Right lobe of liver (tissue), 6 donors: ENCODE results near the gene EFNB2. TPM values are rescaled to one million over a fixed set of nuclear protein-coding genes. Genes with fewer than 3 reads are reported as not detected.

Experiments used
- ATAC-seq, 4 donors: fragments of 200-7000 bp; cut with Tn5 transposase; one replicate each; pipeline ENCODE4 v1.9.1; 2020; ENCODE audit warnings: mild to moderate bottlenecking in 4 of 4, moderate library complexity in 4 of 4
- DNase-seq, 3 donors: peaks; one replicate each; pipeline ENCODE4 v3.0.0-alpha.2; 2020
- H3K27ac ChIP-seq, 3 donors: fragments of 200-600 bp; one replicate each; pipeline ENCODE4 v1.8.0; 2022
- H3K27me3 ChIP-seq, 2 donors: fragments of 200-600 bp; one replicate each; pipeline ENCODE4 v1.8.0; 2022
- H3K36me3 ChIP-seq, 4 donors: fragments of 200-600 bp; sonication (generic) in 1 of 4; one replicate each; pipeline versions ENCODE4 v1.5.1 to v1.8.0; 2017 to 2022; ENCODE audit warnings: control low read depth in 1 of 4
- H3K4me1 ChIP-seq, 4 donors: fragments of 200-600 bp; sonication (generic) in 1 of 4; one replicate each; pipeline versions ENCODE4 v1.5.1 to v1.8.0; 2017 to 2022; ENCODE audit warnings: control low read depth in 1 of 4
- H3K4me3 ChIP-seq, 3 donors: fragments of 200-600 bp; one replicate each; pipeline ENCODE4 v1.8.0; 2022
- H3K9me3 ChIP-seq, 4 donors: fragments of 200-600 bp; sonication (generic) in 1 of 4; one replicate each; pipeline versions ENCODE4 v1.5.1 to v1.8.0; 2017 to 2022; ENCODE audit warnings: control low read depth in 1 of 4
- CTCF ChIP-seq, 4 donors: fragments of 200-600 bp in 3 of 4; fragments of 450-650 bp in 1 of 4; IDR thresholded peaks; one replicate each; pipeline versions ENCODE4 v1.5.1 to v1.8.0; 2016 to 2022; ENCODE audit warnings: antibody characterized with exemption in 4 of 4, mild to moderate bottlenecking in 2 of 4
- POLR2A ChIP-seq: fragments of 450-650 bp; IDR thresholded peaks from one replicate; pipeline ENCODE4 v1.6.1; 2017; ENCODE audit warnings: antibody characterized with exemption, mild to moderate bottlenecking
- WGBS: methylation state at CpG from one replicate; pipeline ENCODE4 v1.1.6; 2018; ENCODE audit warnings: low coverage, low lambda C conversion rate; ENCODE audit not compliant: insufficient coverage; ENCODE audit errors: missing lambda C conversion rate; 5-methylcytosine and 5-hydroxymethylcytosine counted together
- intact Hi-C, 2 donors: fragments of 100-400 bp; cut with DNase I; formaldehyde crosslinking; loops; one replicate each; pipeline versions ENCODE4 v1.11.2 to v1.14.1; 2022
- total RNA-seq, 6 experiments: library from RNA; depleted of rRNA in 2 of 6; stranded (reverse); fragments of >200 nt in 2 of 6; fragmentation: NEBNext Ultra II Directional in 3 of 6; extraction: Animal tissue kit (Norgen Biotek cat#: 25700) in 3 of 6; gene quantifications; one replicate each; pipeline versions ENCODE4 v1.1.0 to v1.2.4, GENCODE V29; 2016 to 2023
- donor health status: DM: no; HTN: yes; CAD: no.
- donor health status: DM: no; HTN: no; CAD: no.
- donor health status: DM: no; HTN: no; CAD: no.
- donor health status: DM: no; HTN: yes; CAD: no.
- donor health status: DM: no; HTN: yes; CAD: no.

Gene EFNB2
- total RNA-seq, 6 experiments from 2014 or later = 2.3 to 9.8 (median 3.9) TPM

DNA sequence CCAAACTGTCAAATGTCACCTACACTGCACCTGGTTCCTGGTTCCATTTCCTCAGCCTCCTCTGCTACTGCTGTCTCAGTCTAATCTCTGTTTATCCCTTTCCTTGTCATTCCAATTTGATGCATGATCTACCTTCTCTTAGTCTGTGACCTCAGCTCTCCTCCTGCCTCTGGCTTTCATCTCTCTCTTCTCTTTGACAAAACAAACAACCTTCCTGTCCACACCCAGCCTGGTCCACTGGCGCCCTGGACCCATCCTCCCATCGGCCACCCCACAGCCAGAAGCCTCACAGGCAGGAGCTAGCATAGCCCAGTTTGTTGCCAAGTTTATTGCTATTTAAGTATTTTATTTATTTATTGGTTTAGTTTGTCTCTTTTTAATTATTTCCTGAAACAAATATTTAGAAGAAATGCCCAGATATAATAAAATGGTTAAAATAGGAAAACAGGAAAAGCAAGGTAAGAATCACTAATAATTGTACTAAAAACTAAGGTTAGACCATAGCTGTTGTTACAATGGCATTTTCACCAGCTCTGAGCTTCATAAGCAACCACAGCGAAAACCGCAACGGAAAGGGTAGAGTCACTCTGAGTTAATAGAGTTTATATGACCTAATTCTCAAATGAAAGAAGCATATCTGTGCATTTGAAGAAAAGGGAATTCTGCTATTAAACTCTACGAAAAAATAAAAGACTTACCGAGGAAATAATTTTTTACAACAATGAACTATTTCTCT, 68.6 kb downstream of the EFNB2 start:
- Histone ChIP-seq H3K27ac (no peak overlapping the region), H3K9me3 (no peaks in the 10 kb centered on the region), H3K4me1 (no peaks in the 10 kb centered on the region), H3K27me3 (no peaks in the 10 kb centered on the region), H3K36me3 (no peaks in the 10 kb centered on the region), H3K4me3 (no peak overlapping the region)
- intact Hi-C loops = no loop called here
- no peak for TF ChIP-seq CTCF (IDR thresholded peaks at IDR 0.05)
- no peak for TF ChIP-seq POLR2A
- DNase-seq (no peak), ATAC-seq (no peak)
- WGBS = 67% methylated on average over 7 of the region's 7 CpGs

GRCh38 chr13:106464076-106464475, 71.4 kb downstream of the EFNB2 start:
- Histone ChIP-seq H3K9me3 (no peaks in the 10 kb centered on the region), H3K36me3 (no peaks in the 10 kb centered on the region), H3K27me3 (no peaks in the 10 kb centered on the region), H3K4me1 (no peaks in the 10 kb centered on the region), H3K27ac (no peak overlapping the region), H3K4me3 (no peak overlapping the region)
- DNase-seq = no peak
- no peak for TF ChIP-seq CTCF (IDR thresholded peaks at IDR 0.05)
- 86% methylated on average over 1 of the region's 4 CpGs for WGBS
- intact Hi-C loops = no loop called here
- no peak for ATAC-seq

GRCh38 chr13:106462710-106463109, 72.8 kb downstream of the EFNB2 start:
- H3K4me1 ChIP-seq = no peaks in the 10 kb centered on the region
- H3K27ac ChIP-seq = no peak overlapping the region
- 49% methylated on average over 3 of the region's 3 CpGs for WGBS
- intact Hi-C loops = no loop called here
- ATAC-seq (no peak), DNase-seq (no peak)
- H3K4me3 ChIP-seq = no peak overlapping the region
- no peak for TF ChIP-seq CTCF (IDR thresholded peaks at IDR 0.05)
- TF ChIP-seq POLR2A = no peak
- no peaks in the 10 kb centered on the region for H3K27me3 ChIP-seq
- no peaks in the 10 kb centered on the region for H3K9me3 ChIP-seq
- H3K36me3 ChIP-seq = no peaks in the 10 kb centered on the region

- Histone ChIP-seq H3K27me3 (no peaks in the 10 kb centered on the region), H3K9me3 (no peaks in the 10 kb centered on the region), H3K36me3 (no peaks in the 10 kb centered on the region), H3K4me3 (no peak overlapping the region), H3K27ac (no peak overlapping the region), H3K4me1 (no peaks in the 10 kb centered on the region)
- DNase-seq = no peak
- no peak for ATAC-seq
- 25% methylated on average over 3 of the region's 3 CpGs for WGBS
- TF ChIP-seq POLR2A (no peak), CTCF (IDR thresholded peaks at IDR 0.05) (no peak)
- intact Hi-C loops = no loop called here
Observed at GRCh38 chr13:106455777-106456176, 79.7 kb downstream of the EFNB2 start.
